HUDEP-2 (cell line): ENCODE results near the gene ZNF479.
"Not testable (repeated sequence)": the region's sequence is repeated elsewhere in the genome, so short reads cannot be mapped to it uniquely, and the experiment has no call there.

Experiments used
- DNase-seq, 76 experiments: peaks; one replicate each; lab custom pipeline; 2025; ENCODE audit not compliant: unreplicated experiment in 76 of 76; lab: John Stamatoyannopoulos, UW

Gene ZNF479

GRCh38 chr7:57132336-57132735 is at the start of gene ZNF479:
Gene ZNF479, minus strand, starts transcription at chr7:57132436. Its CDS starts 112 bp downstream, at chr7:57132324.
- DNase-seq = not testable (repeated sequence)

- DNase-seq = no peak
These were observed 49.8 kb upstream of the ZNF479 start for GRCh38 chr7:57182031-57182430.

GRCh38 chr7:57181281-57181680 is 49.0 kb upstream of the ZNF479 start:
- DNase-seq = no peak

GRCh38 chr7:57179776-57180415 is 47.7 kb upstream of the ZNF479 start:
- DNase-seq = no peak

GRCh38 chr7:57178768-57179139 is 46.5 kb upstream of the ZNF479 start:
- DNase-seq = no peak

GRCh38 chr7:57177856-57178767 is 45.9 kb upstream of the ZNF479 start:
- no peak for DNase-seq

GRCh38 chr7:57176928-57177635 is 44.8 kb upstream of the ZNF479 start:
- no peak for DNase-seq

- no peak for DNase-seq
These were observed 33.2 kb upstream of the ZNF479 start for GRCh38 chr7:57165285-57165899.

GRCh38 chr7:57120123-57120784 is 12.0 kb downstream of the ZNF479 start:
- not testable (repeated sequence) for DNase-seq
